PC-9 (cell line): ENCODE results near the gene NCOR2. TPM values are rescaled to one million over a fixed set of nuclear protein-coding genes. Genes with fewer than 3 reads are reported as not detected.
"Not testable (repeated sequence)": the region's sequence is repeated elsewhere in the genome, so short reads cannot be mapped to it uniquely, and the experiment has no call there.

ENCODE experiments used
- BruUV-seq: library from RNA; stranded (reverse); fragments of 400-500 nt; replicated peaks from 2 replicates; lab custom pipeline; 2021; lab: Mats Ljungman, UMichigan
- CTCF ChIA-PET: fragments of 300-600 bp; sonication (Branson Sonifier 250); formaldehyde crosslinking; loops from one replicate; lab custom pipeline; 2022; ENCODE audit warnings: antibody characterized with exemption; lab: Charles Lee
- POLR2A ChIA-PET: fragments of 300-600 bp; sonication (Branson Sonifier 250); formaldehyde crosslinking; loops from one replicate; lab custom pipeline; 2022; ENCODE audit warnings: antibody characterized with exemption; ENCODE audit not compliant: unreplicated experiment; lab: Charles Lee
- DNase-seq, 2 experiments: peaks; one replicate each; pipeline versions ENCODE4 v3.0.0 to v3.0.0-alpha.2; 2015 to 2022; ENCODE audit warnings: mixed read lengths in 1 of 2
- H2AFZ ChIP-seq: fragments of 200-600 bp; sonication (generic); 2 replicates; pipeline ENCODE4 v1.8.1; 2017; ENCODE audit warnings: antibody characterized with exemption
- H3F3A ChIP-seq: fragments of 200-600 bp; sonication (generic); 2 replicates; pipeline ENCODE4 v1.8.1; 2017; ENCODE audit warnings: antibody characterized with exemption, mild to moderate bottlenecking, low read depth; ENCODE audit not compliant: insufficient read depth
- H3K27ac ChIP-seq: fragments of 200-600 bp; sonication (generic); 2 replicates; pipeline ENCODE4 v1.6.1; 2016; ENCODE audit warnings: mixed run types
- H3K27me3 ChIP-seq: fragments of 200-600 bp; sonication (generic); 2 replicates; pipeline ENCODE4 v1.6.1; 2016; ENCODE audit warnings: low read depth, mixed run types; ENCODE audit not compliant: insufficient read depth
- H3K36me3 ChIP-seq: fragments of 200-600 bp; sonication (generic); 2 replicates; pipeline ENCODE4 v1.6.1; 2016; ENCODE audit warnings: low read depth, mixed run types
- H3K4me1 ChIP-seq: fragments of 200-600 bp; sonication (generic); replicated peaks from 2 replicates; pipeline ENCODE4 v1.6.1; 2016; ENCODE audit warnings: mixed run types; ENCODE audit not compliant: insufficient read depth
- H3K4me2 ChIP-seq: fragments of 200-600 bp; sonication (generic); 2 replicates; pipeline ENCODE4 v1.6.1; 2017; ENCODE audit warnings: mixed run types
- H3K4me3 ChIP-seq: fragments of 200-600 bp; sonication (generic); 2 replicates; pipeline ENCODE4 v1.6.1; 2016; ENCODE audit warnings: mixed run types
- H3K79me2 ChIP-seq: fragments of 200-600 bp; sonication (generic); 2 replicates; pipeline ENCODE4 v1.6.1; 2017; ENCODE audit warnings: low read depth, mixed run types
- H3K9me2 ChIP-seq: fragments of 200-600 bp; sonication (generic); 2 replicates; pipeline ENCODE4 v1.8.1; 2017; ENCODE audit warnings: mild to moderate bottlenecking; ENCODE audit not compliant: insufficient read depth
- H3K9me3 ChIP-seq: fragments of 200-600 bp; sonication (generic); 2 replicates; pipeline ENCODE4 v1.8.1; 2016; ENCODE audit warnings: low read depth; ENCODE audit not compliant: insufficient read depth
- H4K20me1 ChIP-seq: fragments of 200-600 bp; sonication (generic); 2 replicates; pipeline ENCODE4 v1.8.1; 2017; ENCODE audit not compliant: insufficient read depth
- CTCF ChIP-seq: fragments of 200-600 bp; sonication (generic); conservative IDR thresholded peaks from 2 replicates; pipeline ENCODE4 v1.6.1; 2017; ENCODE audit warnings: mixed run types, antibody characterized with exemption, mild to moderate bottlenecking, moderate library complexity
- EZH2 ChIP-seq: fragments of 200-600 bp; sonication (generic); IDR thresholded peaks from 2 replicates; pipeline ENCODE4 v1.8.0; 2017; ENCODE audit warnings: antibody characterized with exemption, low read depth
- intact Hi-C: fragments of 100-400 bp; cut with micrococcal nuclease; formaldehyde crosslinking; loops from one replicate; pipeline ENCODE4 v1.10.0; 2022; ENCODE audit not compliant: unreplicated experiment
- total RNA-seq: library from RNA; stranded (reverse); gene quantifications from 2 replicates; pipeline ENCODE4 v1.2.3, GENCODE V29; 2021

NCOR2 gene
- total RNA-seq, 1 experiment from 2014 or later, result 319 TPM

GRCh38 chr12:124588751-124589267 is 21.4 kb upstream of the NCOR2 start:
- no peak overlapping the region for H2AFZ ChIP-seq
- no peaks in the 10 kb centered on the region for H3K9me3 ChIP-seq
- DNase-seq, result no peak
- H3K4me1 ChIP-seq, result peaks cover 22% of the 10 kb centered on the region
- H3K27ac ChIP-seq, result no peak overlapping the region
- no peaks in the 10 kb centered on the region for H3K79me2 ChIP-seq
- H3K4me2 ChIP-seq, result no peak overlapping the region
- H3F3A ChIP-seq, result no peaks in the 10 kb centered on the region
- ChIA-PET CTCF (no interaction called here), POLR2A (no interaction called here)
- no peaks in the 10 kb centered on the region for H3K27me3 ChIP-seq
- no peak overlapping the region for H3K4me3 ChIP-seq
- no peaks in the 10 kb centered on the region for H3K36me3 ChIP-seq
- no TSS peak for BruUV-seq
- no peaks in the 10 kb centered on the region for H3K9me2 ChIP-seq
- no peak for TF ChIP-seq CTCF
- TF ChIP-seq EZH2, result no peak
- intact Hi-C loops, result no loop called here
- no peaks in the 10 kb centered on the region for H4K20me1 ChIP-seq

GRCh38 chr12:124588018-124588634 is 20.7 kb upstream of the NCOR2 start:
- CTCF ChIA-PET, result no interaction called here
- TF ChIP-seq EZH2, result no peak
- Histone ChIP-seq H4K20me1 (no peaks in the 10 kb centered on the region), H3K4me1 (peaks cover 22% of the 10 kb centered on the region), H3K4me3 (no peak overlapping the region), H3K27ac (no peak overlapping the region), H3K9me3 (no peaks in the 10 kb centered on the region), H3K27me3 (no peaks in the 10 kb centered on the region), H3K79me2 (no peaks in the 10 kb centered on the region), H2AFZ (no peak overlapping the region), H3K36me3 (no peaks in the 10 kb centered on the region), H3K4me2 (no peak overlapping the region), H3K9me2 (no peaks in the 10 kb centered on the region), H3F3A (no peaks in the 10 kb centered on the region)
- DNase-seq, result no peak
- BruUV-seq, result no TSS peak
- intact Hi-C loops, result no loop called here
- POLR2A ChIA-PET, result no interaction called here

- no peaks in the 10 kb centered on the region for H3K36me3 ChIP-seq
- H3K4me2 ChIP-seq, result peak overlapping the region; percentile 8; the same call in 1 of the 2 replicates
- no peak overlapping the region for H3K27ac ChIP-seq
- H3K9me2 ChIP-seq, result no peaks in the 10 kb centered on the region
- no peaks in the 10 kb centered on the region for H3F3A ChIP-seq
- TF ChIP-seq EZH2, result no peak
- TF ChIP-seq CTCF, result no peak
- no peak for DNase-seq
- H4K20me1 ChIP-seq, result no peaks in the 10 kb centered on the region
- ChIA-PET POLR2A (no interaction called here), CTCF (no interaction called here)
- no peak overlapping the region for H3K4me3 ChIP-seq
- H2AFZ ChIP-seq, result no peak overlapping the region
- no peaks in the 10 kb centered on the region for H3K27me3 ChIP-seq
- no peaks in the 10 kb centered on the region for H3K79me2 ChIP-seq
- no peaks in the 10 kb centered on the region for H3K9me3 ChIP-seq
- no TSS peak for BruUV-seq
- intact Hi-C loops, result no loop called here
- H3K4me1 ChIP-seq, result peaks cover 12% of the 10 kb centered on the region
These were observed 19.3 kb upstream of the NCOR2 start for GRCh38 chr12:124586756-124587155.

GRCh38 chr12:124584494-124584893 is 17.1 kb upstream of the NCOR2 start:
- H3K4me1 ChIP-seq, CTCF ChIA-PET, H3F3A ChIP-seq, H3K27me3 ChIP-seq, H2AFZ ChIP-seq, H3K36me3 ChIP-seq, H3K4me3 ChIP-seq, H3K9me2 ChIP-seq, intact Hi-C loops, H3K4me2 ChIP-seq, BruUV-seq, DNase-seq, H4K20me1 ChIP-seq, H3K9me3 ChIP-seq, H3K27ac ChIP-seq, H3K79me2 ChIP-seq: not testable (repeated sequence)
- POLR2A ChIA-PET, result interaction anchor here (0.7 kb wide), 1 partner anchor 28 kb away, joined by 12 read pairs; no protein-coding TSS in a partner anchor
